Sigmoid colon (tissue), 7 donors: ENCODE measurements around the gene NPTN. TPM values are rescaled to one million over a fixed set of nuclear protein-coding genes. Genes with fewer than 3 reads are reported as not detected.
A peak's percentile ranks its signal among the peaks of the same experiment; 100 is the strongest.
"Not testable (repeated sequence)": the region's sequence is repeated elsewhere in the genome, so short reads cannot be mapped to it uniquely, and the experiment has no call there.

Experiments
- DNase-seq: peaks from one replicate; pipeline ENCODE4 v3.0.0-alpha.2; 2019
- H3K27ac ChIP-seq, 4 donors: fragments of 200-600 bp; sonication (generic); one replicate each; pipeline ENCODE4 v1.5.1; 2016 to 2019; ENCODE audit warnings: mild to moderate bottlenecking in 1 of 4
- H3K27me3 ChIP-seq, 3 donors: fragments of 200-600 bp; sonication (generic); one replicate each; pipeline ENCODE4 v1.5.1; 2019; ENCODE audit warnings: mild to moderate bottlenecking in 1 of 3
- H3K36me3 ChIP-seq, 4 donors: fragments of 200-600 bp; sonication (generic); one replicate each; pipeline ENCODE4 v1.5.1; 2016 to 2019
- H3K4me1 ChIP-seq, 4 donors: fragments of 200-600 bp; sonication (generic); one replicate each; pipeline ENCODE4 v1.5.1; 2017 to 2019
- H3K4me3 ChIP-seq, 4 donors: fragments of 200-600 bp; sonication (generic); one replicate each; pipeline ENCODE4 v1.5.1; 2017 to 2019; ENCODE audit warnings: mild to moderate bottlenecking in 2 of 4, moderate library complexity in 1 of 4
- H3K9me3 ChIP-seq, 4 donors: fragments of 200-600 bp in 3 of 4; sonication (generic) in 3 of 4; one replicate each; pipeline versions ENCODE4 v1.5.1 to v1.6.1; 2013 to 2019
- CTCF ChIP-seq, 4 experiments: fragments of 450-650 bp in 3 of 4; fragments of 200-600 bp in 1 of 4; IDR thresholded peaks; one replicate each; pipeline ENCODE4 v1.5.1; 2016 to 2019; ENCODE audit warnings: antibody characterized with exemption in 4 of 4, mild to moderate bottlenecking in 3 of 4, moderate library complexity in 2 of 4
- EP300 ChIP-seq, 4 donors: sonication (generic); formaldehyde crosslinking; IDR thresholded peaks; one replicate each; pipeline ENCODE4 v1.6.1; 2017; ENCODE audit warnings: antibody characterized with exemption in 4 of 4
- POLR2A ChIP-seq, 2 donors: fragments of 450-650 bp; IDR thresholded peaks; one replicate each; pipeline ENCODE4 v1.6.1; 2016; ENCODE audit warnings: antibody characterized with exemption in 2 of 2, mild to moderate bottlenecking in 2 of 2, moderate library complexity in 2 of 2
- POLR2AphosphoS5 ChIP-seq, 4 donors: sonication (generic); formaldehyde crosslinking; IDR thresholded peaks; one replicate each; pipeline ENCODE4 v1.6.1; 2017; ENCODE audit warnings: antibody characterized with exemption in 4 of 4
- WGBS, 2 donors: extraction: QIAGEN DNeasy Blood & Tissue Kit; methylation state at CpG; one replicate each; pipeline ENCODE4 v1.1.7; 2013; 5-methylcytosine and 5-hydroxymethylcytosine counted together
- intact Hi-C: fragments of 100-400 bp; cut with DNase I; formaldehyde crosslinking; loops from one replicate; pipeline ENCODE4 v1.15.1; 2023
- polyA plus RNA-seq, 3 donors: library from polyadenylated mRNA; stranded (reverse); fragments of 200-250 nt; gene quantifications; one replicate each; pipeline ENCODE4 v1.2.3, GENCODE V29; 2013
- total RNA-seq, 4 donors: library from RNA; depleted of rRNA; stranded (reverse); fragments of >200 nt; gene quantifications; one replicate each; pipeline ENCODE4 v1.1.0, GENCODE V29; 2016
- donor health status: healthy with polysubstance abuse.
- donor health status: Bipolar disorder and iron deficiency.
- donor health status: healthy.

NPTN gene
- total and polyA plus RNA-seq, 7 donors: 40.8 to 320 (median 216) TPM

GRCh38 chr15:73654659-73655058, 21.5 kb upstream of the NPTN start:
- WGBS, 2 donors: 8 to 37% methylated on average over 3 of the region's 3 CpGs
- Histone ChIP-seq H3K36me3 (no peaks in the 10 kb centered on the region), H3K4me3 (no peak overlapping the region), H3K27ac (no peak overlapping the region), H3K27me3 (no peaks in the 10 kb centered on the region), H3K4me1 (no peaks in the 10 kb centered on the region), H3K9me3 (no peaks in the 10 kb centered on the region)
- TF ChIP-seq CTCF (IDR thresholded peaks at IDR 0.05) (no peak), POLR2AphosphoS5 (IDR thresholded peaks at IDR 0.05) (no peak), POLR2A (IDR thresholded peaks at IDR 0.05) (no peak), EP300 (IDR thresholded peaks at IDR 0.05) (no peak)
- no peak for DNase-seq
- intact Hi-C loops: no loop called here

- WGBS, 2 donors: 40 to 83% methylated on average over 3 of the region's 3 CpGs
- DNase-seq: no peak
- H3K4me1 ChIP-seq: no peaks in the 10 kb centered on the region
- no peaks in the 10 kb centered on the region for H3K36me3 ChIP-seq
- peak in 2 of 4 donors; percentile 52 to 55 for TF ChIP-seq POLR2AphosphoS5 (IDR thresholded peaks at IDR 0.05)
- no peak for TF ChIP-seq CTCF (IDR thresholded peaks at IDR 0.05)
- H3K9me3 ChIP-seq: no peaks in the 10 kb centered on the region
- H3K4me3 ChIP-seq: no peak overlapping the region
- H3K27me3 ChIP-seq: no peaks in the 10 kb centered on the region
- intact Hi-C loops: no loop called here
- H3K27ac ChIP-seq: peak overlapping the region in 2 of 4 donors; percentile 11 to 23
Observed at GRCh38 chr15:73650416-73651126, 17.4 kb upstream of the NPTN start.

- Histone ChIP-seq H3K27ac (no peak overlapping the region), H3K27me3 (no peaks in the 10 kb centered on the region), H3K36me3 (no peaks in the 10 kb centered on the region), H3K4me3 (no peak overlapping the region), H3K9me3 (no peaks in the 10 kb centered on the region), H3K4me1 (no peaks in the 10 kb centered on the region)
- intact Hi-C loops: no loop called here
- no peak for DNase-seq
- TF ChIP-seq POLR2AphosphoS5 (IDR thresholded peaks at IDR 0.05) (no peak), CTCF (IDR thresholded peaks at IDR 0.05) (no peak), EP300 (IDR thresholded peaks at IDR 0.05) (no peak), POLR2A (IDR thresholded peaks at IDR 0.05) (no peak)
- 76 to 92% methylated on average over 2 of the region's 2 CpGs for WGBS, 2 donors
Observed at GRCh38 chr15:73648014-73648295, 14.8 kb upstream of the NPTN start.

GRCh38 chr15:73647259-73648013, 14.2 kb upstream of the NPTN start:
- no peak for TF ChIP-seq EP300 (IDR thresholded peaks at IDR 0.05)
- no peak for TF ChIP-seq CTCF (IDR thresholded peaks at IDR 0.05)
- no peak for TF ChIP-seq POLR2A (IDR thresholded peaks at IDR 0.05)
- TF ChIP-seq POLR2AphosphoS5 (IDR thresholded peaks at IDR 0.05): no peak
- no peak overlapping the region for H3K4me3 ChIP-seq
- 53 to 70% methylated on average over 6 of the region's 6 CpGs for WGBS, 2 donors
- H3K9me3 ChIP-seq: no peaks in the 10 kb centered on the region
- no peak for DNase-seq
- intact Hi-C loops: no loop called here
- no peaks in the 10 kb centered on the region for H3K36me3 ChIP-seq
- no peak overlapping the region for H3K27ac ChIP-seq
- H3K27me3 ChIP-seq: no peaks in the 10 kb centered on the region
- no peaks in the 10 kb centered on the region for H3K4me1 ChIP-seq

- not testable (repeated sequence) for H3K9me3 ChIP-seq, H3K4me1 ChIP-seq, H3K4me3 ChIP-seq, H3K27me3 ChIP-seq, H3K27ac ChIP-seq, DNase-seq, H3K36me3 ChIP-seq
- intact Hi-C loops: loop anchor here (10.0 kb wide), 1 partner anchor 355 kb away; no protein-coding TSS in a partner anchor
- WGBS, 2 donors: 27 to 63% methylated on average over 5 of the region's 5 CpGs
Observed at GRCh38 chr15:73639464-73639863, 6.3 kb upstream of the NPTN start.
